Transverse colon (tissue), 4 donors: ENCODE data around the gene CD2BP2. TPM values are rescaled to one million over a fixed set of nuclear protein-coding genes. Genes with fewer than 3 reads are reported as not detected.

Source experiments
- DNase-seq: peaks from one replicate; pipeline ENCODE4 v3.0.0-alpha.2; 2019
- H3K27ac ChIP-seq, 4 donors: fragments of 200-600 bp; sonication (generic); 2 replicates each; pipeline ENCODE4 v1.5.1; 2016 to 2018; ENCODE audit warnings: inconsistent platforms in 4 of 4
- H3K27me3 ChIP-seq: fragments of 200-600 bp; sonication (generic); 2 replicates; pipeline ENCODE4 v1.5.1; 2017; ENCODE audit warnings: inconsistent platforms
- H3K36me3 ChIP-seq, 4 donors: fragments of 200-600 bp; sonication (generic); 2 replicates each; pipeline ENCODE4 v1.5.1; 2017 to 2019; ENCODE audit warnings: inconsistent platforms in 4 of 4
- H3K4me1 ChIP-seq, 4 donors: fragments of 200-600 bp; sonication (generic); 2 replicates each; pipeline ENCODE4 v1.5.1; 2017 to 2020; ENCODE audit warnings: inconsistent platforms in 4 of 4
- H3K4me3 ChIP-seq, 4 donors: fragments of 200-600 bp; sonication (generic); 1 replicate in 1 of 4; 2 replicates in 3 of 4; pipeline versions ENCODE4 v1.5.1 to v1.6.1; 2017 to 2019; ENCODE audit warnings: inconsistent platforms in 4 of 4
- H3K9me3 ChIP-seq, 2 donors: fragments of 200-600 bp; sonication (generic); 2 replicates each; pipeline ENCODE4 v1.5.1; 2017 to 2019; ENCODE audit warnings: inconsistent platforms in 2 of 2
- EP300 ChIP-seq: sonication (generic); formaldehyde crosslinking; IDR thresholded peaks from one replicate; pipeline ENCODE4 v1.6.1; 2017; ENCODE audit warnings: antibody characterized with exemption, low read depth
- POLR2A ChIP-seq: fragments of 450-650 bp; IDR thresholded peaks from one replicate; pipeline ENCODE4 v1.6.1; 2016; ENCODE audit warnings: antibody characterized with exemption, mild to moderate bottlenecking, moderate library complexity
- POLR2AphosphoS5 ChIP-seq, 3 donors: sonication (generic); formaldehyde crosslinking; IDR thresholded peaks; one replicate each; pipeline ENCODE4 v1.6.1; 2016; ENCODE audit warnings: antibody characterized with exemption in 3 of 3
- WGBS, 2 donors: methylation state at CpG; one replicate each; pipeline ENCODE4 v1.1.5; 2018; ENCODE audit warnings: low coverage in 1 of 2; 5-methylcytosine and 5-hydroxymethylcytosine counted together
- in situ Hi-C, 4 donors: fragments of 200-750 bp; cut with MboI; loops; one replicate each; pipeline versions ENCODE4 v1.15.0 to v1.15.1; 2017; ENCODE audit warnings: low sequenced_read_pairs in 3 of 4, low pct_ligation_motif_present in 1 of 4, low pct_unique_long_range_greater_than_20kb in 1 of 4
- intact Hi-C: fragments of 100-400 bp; cut with DNase I; formaldehyde crosslinking; loops from one replicate; pipeline ENCODE4 v1.15.1; 2023; ENCODE audit warnings: low total_unique reads
- total RNA-seq, 4 donors: library from RNA; depleted of rRNA; stranded (reverse); fragments of >200 nt; gene quantifications; one replicate each; pipeline ENCODE4 v1.1.0, GENCODE V29; 2016
- TF ChIP-seq, protein P1 (sequence below), 5 experiments: fragments of 200-600 bp in 3 of 5; fragments of 450-650 bp in 2 of 5; sonication (generic) in 3 of 5; IDR thresholded peaks; 1 replicate in 2 of 5; 2 replicates in 3 of 5; pipeline ENCODE4 v1.5.1; 2016 to 2017; ENCODE audit warnings: antibody characterized with exemption in 5 of 5, inconsistent platforms in 3 of 5, mild to moderate bottlenecking in 2 of 5, moderate library complexity in 1 of 5

Gene CD2BP2
- total RNA-seq, 4 donors from 2014 or later = 25.8 to 41.1 (median 33.0) TPM

DNA sequence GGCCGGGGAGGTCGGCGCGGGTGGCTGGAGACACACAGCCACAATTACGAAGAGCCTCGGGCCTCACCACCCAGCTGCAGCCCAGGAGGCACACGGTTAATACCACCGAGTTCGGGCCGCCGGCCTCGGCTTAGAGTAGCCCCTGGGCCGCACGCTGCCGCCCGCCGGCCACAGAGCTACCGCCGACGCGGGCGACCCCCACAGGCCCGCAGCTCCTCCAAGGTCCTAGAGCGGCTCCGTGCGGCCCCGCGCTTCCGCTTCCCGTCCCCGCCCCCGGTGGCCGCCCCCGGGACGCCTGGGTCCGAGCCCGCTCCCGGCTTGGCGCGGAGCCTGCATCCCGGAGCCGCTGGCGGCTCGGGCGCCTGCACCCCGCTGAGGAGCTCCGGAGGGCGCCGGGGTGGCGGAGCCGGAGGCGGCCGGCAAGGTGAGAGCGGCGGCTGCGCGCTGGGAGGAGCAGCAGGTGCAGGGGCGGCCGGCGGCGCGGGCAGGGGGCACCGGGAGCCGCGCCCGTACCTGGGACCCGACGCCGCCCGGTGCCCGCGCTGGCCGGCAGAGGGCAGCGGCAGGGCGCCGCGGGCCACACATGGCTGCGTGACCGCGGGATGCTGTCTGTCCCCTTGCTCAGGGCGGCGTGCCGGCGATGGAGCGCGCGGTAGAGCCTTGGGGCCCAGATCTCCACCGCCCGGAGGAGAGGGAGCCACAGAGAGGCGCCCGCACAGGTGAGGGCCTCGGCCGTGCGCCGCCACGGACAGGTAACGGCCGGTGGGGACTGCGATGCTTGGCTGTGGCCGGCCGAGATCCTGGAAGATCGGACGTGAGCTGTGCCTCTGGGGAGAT, 40.3 kb upstream of the CD2BP2 start, which contains the start of gene ZNF48:
Gene ZNF48, plus strand, starts transcription at position 266 of the 837 bp plus-strand sequence. Its CDS starts 375 bp downstream, at position 641.
- Histone ChIP-seq H3K4me1 (peaks cover 18 to 38% (median 23%) of the 10 kb centered on the region in 4 donors), H3K9me3 (no peaks in the 10 kb centered on the region)
- 1% methylated on average over 72 of the region's 103 CpGs; no CpG with 5 or more reads in 1 of the 2 donors for WGBS, 2 donors

DNA sequence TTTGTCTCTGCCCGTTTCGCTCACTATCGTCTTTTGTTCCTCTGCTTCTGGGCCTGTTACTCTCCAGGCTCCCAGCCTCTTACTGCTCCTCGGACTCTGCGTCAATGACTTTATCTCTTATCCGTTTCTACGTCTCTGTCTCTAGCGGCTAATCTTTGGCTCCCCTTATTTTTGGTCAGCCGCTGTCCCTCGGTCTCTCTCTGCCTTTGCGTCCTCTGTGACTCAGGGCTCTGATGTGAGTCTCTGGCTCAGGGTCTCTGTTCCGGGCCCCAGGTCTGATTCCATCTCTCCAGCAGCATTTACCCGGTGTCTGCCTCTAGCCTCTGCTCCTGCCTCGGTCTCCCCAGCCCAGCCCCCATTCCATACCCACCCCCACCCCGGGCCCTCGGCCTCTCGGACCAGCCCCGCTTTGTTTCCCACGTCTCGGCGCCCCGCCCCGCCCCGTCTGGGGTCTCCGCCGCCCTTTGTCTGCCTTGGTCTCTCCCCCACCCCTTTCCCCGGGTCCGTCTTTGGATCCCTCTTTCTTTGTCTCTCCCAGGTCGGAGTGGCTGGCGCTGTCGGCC, 39.6 kb upstream of the CD2BP2 start:
- peak overlapping the region; percentile 84 to 86 (median 86) for H3K27ac ChIP-seq
- peaks cover 0 to 6% (median 0%) of the 10 kb centered on the region in 4 donors for H3K36me3 ChIP-seq
- intact Hi-C loops (no loop called here), in situ Hi-C loops (no loop called here)
- WGBS, 2 donors = 39 to 71% methylated on average over 8 to 18 of the region's 31 CpGs
- TF ChIP-seq POLR2A (no peak), EP300 (no peak)
- H3K4me1 ChIP-seq = peaks cover 14 to 31% (median 18%) of the 10 kb centered on the region in 4 donors
- no peaks in the 10 kb centered on the region for H3K9me3 ChIP-seq
- no peak for DNase-seq
- no peaks in the 10 kb centered on the region for H3K27me3 ChIP-seq
- H3K4me3 ChIP-seq = peak overlapping the region; percentile 9 to 90 (median 69)

More for the DNA sequence above, 40.3 kb upstream of the CD2BP2 start, which contains the start of gene ZNF48:
- peak within 1 kb of the TSS; percentile 84 to 86 (median 86) for H3K27ac ChIP-seq
- intact Hi-C loops (no loop called here), in situ Hi-C loops (no loop called here)
- no peaks in the 10 kb centered on the region for H3K27me3 ChIP-seq
- peaks cover 0 to 6% (median 0%) of the 10 kb centered on the region in 4 donors for H3K36me3 ChIP-seq
- DNase-seq = peak; percentile 89
- peak; percentile 12 for TF ChIP-seq POLR2A
- TF ChIP-seq, protein P1, sequence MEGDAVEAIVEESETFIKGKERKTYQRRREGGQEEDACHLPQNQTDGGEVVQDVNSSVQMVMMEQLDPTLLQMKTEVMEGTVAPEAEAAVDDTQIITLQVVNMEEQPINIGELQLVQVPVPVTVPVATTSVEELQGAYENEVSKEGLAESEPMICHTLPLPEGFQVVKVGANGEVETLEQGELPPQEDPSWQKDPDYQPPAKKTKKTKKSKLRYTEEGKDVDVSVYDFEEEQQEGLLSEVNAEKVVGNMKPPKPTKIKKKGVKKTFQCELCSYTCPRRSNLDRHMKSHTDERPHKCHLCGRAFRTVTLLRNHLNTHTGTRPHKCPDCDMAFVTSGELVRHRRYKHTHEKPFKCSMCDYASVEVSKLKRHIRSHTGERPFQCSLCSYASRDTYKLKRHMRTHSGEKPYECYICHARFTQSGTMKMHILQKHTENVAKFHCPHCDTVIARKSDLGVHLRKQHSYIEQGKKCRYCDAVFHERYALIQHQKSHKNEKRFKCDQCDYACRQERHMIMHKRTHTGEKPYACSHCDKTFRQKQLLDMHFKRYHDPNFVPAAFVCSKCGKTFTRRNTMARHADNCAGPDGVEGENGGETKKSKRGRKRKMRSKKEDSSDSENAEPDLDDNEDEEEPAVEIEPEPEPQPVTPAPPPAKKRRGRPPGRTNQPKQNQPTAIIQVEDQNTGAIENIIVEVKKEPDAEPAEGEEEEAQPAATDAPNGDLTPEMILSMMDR (IDR thresholded peaks at IDR 0.05) = peak in 4 of 5 experiments; percentile 24 to 37 (median 32)
- TF ChIP-seq EP300 = no peak
- peak; percentile 18 to 46 (median 39) for TF ChIP-seq POLR2AphosphoS5 (IDR thresholded peaks at IDR 0.05)
- H3K4me3 ChIP-seq = peak within 1 kb of the TSS; percentile 58 to 90 (median 69)

DNA sequence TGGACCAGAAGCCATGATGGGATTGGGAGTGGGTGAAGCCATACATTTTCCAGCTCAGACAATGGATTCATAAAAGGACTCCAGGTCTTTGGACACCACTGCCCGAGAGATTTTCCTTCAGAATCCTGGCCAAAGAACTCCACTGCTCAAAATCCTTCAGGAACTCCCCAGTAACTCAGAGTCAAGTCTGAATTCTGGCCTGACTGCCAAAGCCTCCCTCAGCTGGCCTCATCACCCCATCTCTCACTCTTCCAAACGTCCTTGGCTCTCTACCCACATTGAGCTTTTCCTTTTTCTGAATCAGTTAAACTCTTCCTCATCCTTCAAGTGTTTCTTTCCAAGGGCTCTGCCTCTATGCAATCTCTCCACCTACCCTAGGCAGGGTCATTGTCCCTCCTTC, 28.4 kb upstream of the CD2BP2 start:
- H3K4me3 ChIP-seq = no peak overlapping the region
- 11 to 46% methylated on average over 1 to 2 of the region's 2 CpGs for WGBS, 2 donors
- no peaks in the 10 kb centered on the region for H3K36me3 ChIP-seq

DNA sequence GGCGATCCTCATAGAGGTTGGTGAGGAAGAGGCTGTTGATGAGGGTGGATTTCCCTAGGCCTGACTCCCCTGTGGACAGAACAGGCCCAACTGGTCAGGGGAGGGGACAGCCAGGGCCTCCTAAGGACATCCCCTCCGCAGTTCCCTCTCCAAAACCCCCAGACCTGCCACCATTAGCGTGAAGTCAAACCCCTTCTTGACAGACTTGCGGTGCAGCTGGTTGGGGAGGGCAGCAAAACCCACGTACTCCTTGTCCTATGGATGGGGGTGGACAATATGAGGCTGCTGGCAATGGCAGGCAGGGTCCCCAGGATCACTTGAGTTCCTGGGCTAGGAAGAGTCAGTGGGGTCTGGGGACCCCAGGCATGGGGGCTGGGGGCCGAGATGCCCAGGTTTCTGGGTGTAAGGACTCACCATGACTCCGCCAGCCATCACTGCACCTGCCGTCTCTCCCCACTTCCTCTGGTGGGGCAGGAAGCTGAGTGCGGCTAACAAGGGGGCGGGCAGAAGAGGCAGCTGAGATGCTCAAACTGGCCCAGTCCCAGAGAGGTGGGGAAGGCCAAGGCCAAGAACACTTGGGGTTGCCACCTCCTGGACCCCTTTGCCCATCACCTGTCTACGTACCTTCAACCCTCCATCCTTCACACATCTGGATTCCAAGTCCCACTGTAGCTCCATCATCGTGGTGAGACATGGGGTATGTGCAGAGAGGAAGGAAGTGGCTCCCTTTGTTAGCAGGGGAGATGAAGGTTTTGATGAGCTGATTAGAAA, 27.2 kb upstream of the CD2BP2 start, which contains the start of gene SEPTIN1:
Gene SEPTIN1, minus strand, starts transcription at position 451 of the 771 bp plus-strand sequence. Its CDS starts 19 bp downstream, at position 432.
- WGBS, 2 donors = 48 to 60% methylated on average over 2 to 12 of the region's 12 CpGs
- TF ChIP-seq EP300 (no peak), POLR2AphosphoS5 (IDR thresholded peaks at IDR 0.05) (no peak), POLR2A (peak; percentile 7)
- TF ChIP-seq, protein P1 (IDR thresholded peaks at IDR 0.05) = no peak
- in situ Hi-C loops (no loop called here), intact Hi-C loops (no loop called here)
- Histone ChIP-seq H3K4me1 (peaks cover 4 to 12% (median 8%) of the 10 kb centered on the region in 4 donors), H3K27me3 (no peaks in the 10 kb centered on the region), H3K36me3 (no peaks in the 10 kb centered on the region), H3K9me3 (no peaks in the 10 kb centered on the region), H3K4me3 (peak within 1 kb of the TSS in 1 of 4 donors; percentile 24), H3K27ac (peak within 1 kb of the TSS; percentile 29 to 60 (median 51))
- DNase-seq = peak; percentile 67

More for the DNA sequence above, 28.4 kb upstream of the CD2BP2 start:
- no peaks in the 10 kb centered on the region for H3K9me3 ChIP-seq
- peaks cover 4 to 9% (median 6%) of the 10 kb centered on the region in 4 donors for H3K4me1 ChIP-seq
- H3K27ac ChIP-seq = peak overlapping the region in 2 of 4 donors; percentile 28 to 47
- intact Hi-C loops = no loop called here
- TF ChIP-seq POLR2AphosphoS5 (IDR thresholded peaks at IDR 0.05) = no peak
- no peak for TF ChIP-seq POLR2A
- TF ChIP-seq EP300 = no peak
- TF ChIP-seq, protein P1 (IDR thresholded peaks at IDR 0.05) = no peak
- H3K27me3 ChIP-seq = no peaks in the 10 kb centered on the region
- DNase-seq = no peak
- in situ Hi-C loops = no loop called here
